ENCODE measurements around the gene ADAMTS12. TPM values are rescaled to one million over a fixed set of nuclear protein-coding genes. Genes with fewer than 3 reads are reported as not detected.

The ADAMTS12 gene
- total RNA-seq, 1 donor from 2014 or later: 10.4 TPM

DNA sequence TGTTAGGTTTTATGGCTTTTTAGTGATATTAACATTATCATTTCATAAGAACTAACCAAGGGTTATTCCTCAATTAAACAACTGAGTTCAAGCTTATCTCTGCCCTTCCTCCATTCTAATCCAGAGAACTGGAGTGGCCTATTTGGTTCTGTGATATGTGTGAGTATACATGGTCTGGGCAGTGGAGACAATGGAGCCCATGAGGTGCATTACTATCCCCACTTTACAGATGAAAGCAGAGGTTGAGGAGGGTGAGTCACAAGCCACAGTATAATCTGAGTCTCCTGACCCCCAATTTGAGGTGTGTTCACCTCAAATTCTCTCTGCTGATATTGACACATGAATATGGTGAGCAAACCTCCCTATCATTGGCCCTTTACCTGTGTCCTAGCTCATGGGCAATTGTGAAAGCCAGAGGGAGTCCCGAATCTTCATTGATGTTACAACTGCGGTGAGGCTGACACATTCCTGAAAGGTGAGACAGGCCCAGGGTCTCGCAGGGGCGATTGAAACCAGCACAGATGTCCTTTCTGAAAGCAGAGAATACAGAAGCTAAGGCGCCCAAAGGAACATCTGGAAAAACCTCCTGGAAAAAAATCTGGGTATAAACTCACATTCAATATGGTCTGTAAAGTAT is 233.9 kb downstream of the ADAMTS12 start:
- no peaks in the 10 kb centered on the region for H3K9me3 Mint-ChIP-seq
- peaks cover 5% of the 10 kb centered on the region for H3K36me3 Mint-ChIP-seq (ENCODE audit: low read depth)
- H3K4me1 Mint-ChIP-seq: peaks cover 12% of the 10 kb centered on the region
- TF ChIP-seq, protein P1, sequence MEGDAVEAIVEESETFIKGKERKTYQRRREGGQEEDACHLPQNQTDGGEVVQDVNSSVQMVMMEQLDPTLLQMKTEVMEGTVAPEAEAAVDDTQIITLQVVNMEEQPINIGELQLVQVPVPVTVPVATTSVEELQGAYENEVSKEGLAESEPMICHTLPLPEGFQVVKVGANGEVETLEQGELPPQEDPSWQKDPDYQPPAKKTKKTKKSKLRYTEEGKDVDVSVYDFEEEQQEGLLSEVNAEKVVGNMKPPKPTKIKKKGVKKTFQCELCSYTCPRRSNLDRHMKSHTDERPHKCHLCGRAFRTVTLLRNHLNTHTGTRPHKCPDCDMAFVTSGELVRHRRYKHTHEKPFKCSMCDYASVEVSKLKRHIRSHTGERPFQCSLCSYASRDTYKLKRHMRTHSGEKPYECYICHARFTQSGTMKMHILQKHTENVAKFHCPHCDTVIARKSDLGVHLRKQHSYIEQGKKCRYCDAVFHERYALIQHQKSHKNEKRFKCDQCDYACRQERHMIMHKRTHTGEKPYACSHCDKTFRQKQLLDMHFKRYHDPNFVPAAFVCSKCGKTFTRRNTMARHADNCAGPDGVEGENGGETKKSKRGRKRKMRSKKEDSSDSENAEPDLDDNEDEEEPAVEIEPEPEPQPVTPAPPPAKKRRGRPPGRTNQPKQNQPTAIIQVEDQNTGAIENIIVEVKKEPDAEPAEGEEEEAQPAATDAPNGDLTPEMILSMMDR (conservative IDR thresholded peaks at IDR 0.05): no peak
- DNase-seq (ENCODE audit: low read depth, low spot score): no peak
- no peak overlapping the region for H3K4me3 Mint-ChIP-seq
- no peak overlapping the region for H3K27ac Mint-ChIP-seq (ENCODE audit: unreplicated experiment)
- no peaks in the 10 kb centered on the region for H3K27me3 Mint-ChIP-seq (ENCODE audit: low read depth)

GRCh38 chr5:33657176-33657575 is 234.6 kb downstream of the ADAMTS12 start:
- Mint-ChIP-seq H3K9me3 (peaks cover 7% of the 10 kb centered on the region), H3K36me3 (ENCODE audit: low read depth) (peaks cover 8% of the 10 kb centered on the region), H3K27me3 (ENCODE audit: low read depth) (no peaks in the 10 kb centered on the region), H3K27ac (ENCODE audit: unreplicated experiment) (no peak overlapping the region), H3K4me3 (no peak overlapping the region), H3K4me1 (peaks cover 17% of the 10 kb centered on the region)
- TF ChIP-seq, protein P1 (conservative IDR thresholded peaks at IDR 0.05): no peak
- DNase-seq (ENCODE audit: low read depth, low spot score): no peak

GRCh38 chr5:33650911-33651310 is 240.9 kb downstream of the ADAMTS12 start:
- Mint-ChIP-seq H3K27ac (ENCODE audit: unreplicated experiment) (peak overlapping the region; percentile 53), H3K36me3 (ENCODE audit: low read depth) (peaks cover 3% of the 10 kb centered on the region), H3K4me1 (peaks cover 42% of the 10 kb centered on the region), H3K9me3 (peaks cover 12% of the 10 kb centered on the region), H3K4me3 (no peak overlapping the region), H3K27me3 (ENCODE audit: low read depth) (no peaks in the 10 kb centered on the region)
- TF ChIP-seq, protein P1 (conservative IDR thresholded peaks at IDR 0.05): no peak
- no peak for DNase-seq (ENCODE audit: low read depth, low spot score)

DNA sequence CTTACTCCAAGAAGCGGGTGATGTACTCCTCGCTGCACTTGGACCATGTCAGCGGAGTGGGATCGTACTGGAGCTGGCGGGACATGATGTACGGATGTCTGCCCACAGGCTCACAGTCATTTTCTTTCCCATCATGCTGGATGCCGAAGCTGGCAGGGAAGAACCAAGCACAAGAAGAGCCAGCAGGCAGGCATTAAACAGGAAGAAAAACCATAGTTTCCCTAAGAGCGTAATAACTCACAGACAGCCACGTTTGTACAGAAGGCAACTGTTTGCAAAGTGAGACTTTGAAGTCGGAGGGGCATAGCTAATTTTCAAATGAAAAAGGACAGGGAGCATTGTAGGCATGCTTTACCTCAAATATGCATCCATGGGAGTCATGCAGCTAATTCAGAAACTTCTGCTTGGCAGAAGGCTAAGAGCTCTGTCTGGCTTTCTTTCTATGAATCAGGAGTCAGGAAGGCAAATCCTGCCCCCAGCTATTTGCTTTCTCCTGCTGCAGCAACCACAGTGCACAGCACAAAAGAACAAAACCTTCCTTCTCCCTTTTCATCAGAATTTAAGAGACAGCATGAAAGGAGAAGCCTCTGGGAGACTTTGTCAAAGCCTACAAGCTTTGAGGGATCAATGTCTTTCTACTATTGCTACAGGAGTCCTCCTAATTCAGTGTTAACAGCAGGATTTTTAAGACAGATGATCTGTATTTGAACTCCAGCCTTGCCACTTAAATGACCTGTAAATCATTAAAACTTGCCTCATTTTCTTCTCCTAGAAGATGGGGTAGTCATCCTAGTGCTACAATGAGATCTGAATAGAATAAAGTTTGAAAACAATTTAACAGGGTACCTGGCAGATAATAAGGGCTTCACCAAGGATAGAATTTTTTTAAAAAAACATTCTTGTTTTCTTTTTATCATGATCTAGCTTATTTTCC is 242.0 kb downstream of the ADAMTS12 start:
- H3K36me3 Mint-ChIP-seq (ENCODE audit: low read depth): peaks cover 10% of the 10 kb centered on the region
- peak; percentile 13 for DNase-seq (ENCODE audit: low read depth, low spot score)
- peak overlapping the region; percentile 44 for H3K27ac Mint-ChIP-seq (ENCODE audit: unreplicated experiment)
- peak overlapping the region; percentile 2 for H3K4me3 Mint-ChIP-seq
- peaks cover 42% of the 10 kb centered on the region for H3K4me1 Mint-ChIP-seq
- TF ChIP-seq, protein P1 (conservative IDR thresholded peaks at IDR 0.05): no peak
- H3K9me3 Mint-ChIP-seq: peaks cover 15% of the 10 kb centered on the region
- no peaks in the 10 kb centered on the region for H3K27me3 Mint-ChIP-seq (ENCODE audit: low read depth)

GRCh38 chr5:33641744-33642505 is 249.9 kb downstream of the ADAMTS12 start:
- H3K9me3 Mint-ChIP-seq: peaks cover 11% of the 10 kb centered on the region
- TF ChIP-seq, protein P1 (conservative IDR thresholded peaks at IDR 0.05): no peak
- peaks cover 23% of the 10 kb centered on the region for H3K36me3 Mint-ChIP-seq (ENCODE audit: low read depth)
- DNase-seq (ENCODE audit: low read depth, low spot score): no peak
- H3K4me1 Mint-ChIP-seq: peaks cover 27% of the 10 kb centered on the region
- no peak overlapping the region for H3K4me3 Mint-ChIP-seq
- no peak overlapping the region for H3K27ac Mint-ChIP-seq (ENCODE audit: unreplicated experiment)
- no peaks in the 10 kb centered on the region for H3K27me3 Mint-ChIP-seq (ENCODE audit: low read depth)

Measured in neural crest cell (in vitro differentiated cells).